ENCODE data around the gene ARIH2.
"Not testable (repeated sequence)": the region's sequence is repeated elsewhere in the genome, so short reads cannot be mapped to it uniquely, and the experiment has no call there.

ARIH2 gene

DNA sequence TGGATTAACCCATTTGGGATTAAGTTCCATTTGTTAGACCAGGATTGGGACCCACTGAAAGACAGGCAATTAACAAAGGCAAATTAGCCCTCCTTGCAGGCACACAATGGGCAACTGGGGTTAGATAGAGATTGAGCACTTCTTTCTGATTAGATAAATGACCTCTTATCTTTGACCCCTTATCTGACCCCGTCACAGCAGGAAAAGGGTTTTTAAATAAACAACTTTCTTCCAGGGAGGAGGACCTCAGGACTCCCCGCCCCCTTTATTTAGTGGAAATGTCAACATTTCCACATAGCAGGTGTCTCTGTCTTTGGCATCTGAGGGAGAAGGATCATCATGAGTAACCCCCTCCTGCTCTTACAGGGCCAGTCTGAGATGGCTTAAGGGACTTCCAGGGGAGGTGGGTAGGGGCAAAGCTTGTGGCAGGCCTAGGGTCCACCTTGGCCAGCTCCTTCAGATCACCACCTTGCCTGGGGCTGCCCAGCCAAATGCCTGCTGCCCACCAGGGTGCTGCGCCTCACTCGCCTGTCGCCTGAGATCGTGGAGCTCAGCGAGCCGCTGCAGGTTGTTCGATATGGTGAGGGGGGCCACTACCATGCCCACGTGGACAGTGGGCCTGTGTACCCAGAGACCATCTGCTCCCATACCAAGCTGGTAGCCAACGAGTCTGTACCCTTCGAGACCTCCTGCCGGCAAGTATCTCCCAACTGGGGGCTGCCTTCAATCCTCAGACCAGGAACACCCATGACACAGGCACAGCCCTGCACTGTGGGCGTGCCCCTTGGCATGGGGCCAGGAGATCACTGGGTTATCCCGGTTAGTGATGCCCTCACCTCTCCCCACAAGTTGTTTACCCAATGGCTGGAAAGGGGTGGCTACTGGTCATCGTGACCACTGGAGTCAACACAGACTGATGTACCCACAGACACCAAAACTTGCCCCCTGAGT is 86.0 kb downstream of the ARIH2 start:
- no peak for DNase-seq

DNA sequence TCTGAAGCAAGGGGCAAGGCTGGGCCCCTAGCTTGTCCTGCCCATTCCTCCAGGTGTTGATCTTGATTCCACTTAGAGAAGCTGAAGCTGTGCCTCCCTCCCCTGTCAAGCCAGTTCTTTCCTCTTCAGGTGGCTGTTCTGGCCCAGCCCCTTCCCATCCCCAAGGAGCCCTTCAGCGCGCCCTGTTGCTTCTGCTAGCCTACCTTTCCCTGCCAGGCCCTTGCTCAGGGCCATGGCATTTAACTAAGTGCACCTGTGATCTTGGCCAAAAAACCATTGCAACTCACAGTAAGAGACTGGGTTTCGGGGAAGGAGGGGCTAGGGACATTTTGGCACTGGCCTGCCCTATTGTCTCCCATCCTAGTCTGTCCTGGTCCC is 86.7 kb downstream of the ARIH2 start:
- DNase-seq: no peak

DNA sequence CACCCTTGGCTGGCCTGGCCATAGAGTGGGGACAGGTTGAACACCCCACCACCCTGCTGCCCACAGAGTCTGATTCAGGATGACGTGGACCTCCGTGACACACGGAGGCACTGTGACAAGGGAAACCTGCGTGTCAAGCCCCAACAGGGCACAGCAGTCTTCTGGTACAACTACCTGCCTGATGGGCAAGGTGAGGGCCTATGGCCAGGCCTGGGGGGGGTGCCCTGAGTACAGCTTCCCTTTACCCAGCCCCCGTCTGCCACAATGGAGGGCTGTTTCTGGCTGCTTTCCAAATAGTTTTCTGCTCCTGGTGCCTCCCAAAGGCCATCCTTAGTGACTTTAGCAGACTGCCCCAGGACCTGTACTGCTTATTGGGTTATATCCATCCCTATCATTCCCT is 87.4 kb downstream of the ARIH2 start:
- DNase-seq: no peak

DNA sequence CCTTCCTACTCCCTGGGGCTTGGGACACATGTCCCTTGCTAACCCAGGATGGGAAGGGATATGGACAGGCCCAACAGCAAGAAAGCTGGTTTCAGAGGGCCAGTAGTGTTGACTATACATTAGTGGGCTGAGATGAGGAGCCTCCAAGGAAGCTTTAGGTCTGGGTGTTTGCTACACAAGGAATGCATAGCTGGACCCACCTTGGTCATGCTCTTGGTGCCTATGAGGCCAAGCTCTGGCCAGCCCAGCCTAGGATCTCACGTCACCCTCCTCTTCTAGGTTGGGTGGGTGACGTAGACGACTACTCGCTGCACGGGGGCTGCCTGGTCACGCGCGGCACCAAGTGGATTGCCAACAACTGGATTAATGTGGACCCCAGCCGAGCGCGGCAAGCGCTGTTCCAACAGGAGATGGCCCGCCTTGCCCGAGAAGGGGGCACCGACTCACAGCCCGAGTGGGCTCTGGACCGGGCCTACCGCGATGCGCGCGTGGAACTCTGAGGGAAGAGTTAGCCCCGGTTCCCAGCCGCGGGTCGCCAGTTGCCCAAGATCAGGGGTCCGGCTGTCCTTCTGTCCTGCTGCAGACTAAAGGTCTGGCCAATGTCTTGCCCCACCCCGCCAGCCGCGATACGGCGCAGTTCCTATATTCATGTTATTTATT is 87.9 kb downstream of the ARIH2 start:
- DNase-seq: no peak

DNA sequence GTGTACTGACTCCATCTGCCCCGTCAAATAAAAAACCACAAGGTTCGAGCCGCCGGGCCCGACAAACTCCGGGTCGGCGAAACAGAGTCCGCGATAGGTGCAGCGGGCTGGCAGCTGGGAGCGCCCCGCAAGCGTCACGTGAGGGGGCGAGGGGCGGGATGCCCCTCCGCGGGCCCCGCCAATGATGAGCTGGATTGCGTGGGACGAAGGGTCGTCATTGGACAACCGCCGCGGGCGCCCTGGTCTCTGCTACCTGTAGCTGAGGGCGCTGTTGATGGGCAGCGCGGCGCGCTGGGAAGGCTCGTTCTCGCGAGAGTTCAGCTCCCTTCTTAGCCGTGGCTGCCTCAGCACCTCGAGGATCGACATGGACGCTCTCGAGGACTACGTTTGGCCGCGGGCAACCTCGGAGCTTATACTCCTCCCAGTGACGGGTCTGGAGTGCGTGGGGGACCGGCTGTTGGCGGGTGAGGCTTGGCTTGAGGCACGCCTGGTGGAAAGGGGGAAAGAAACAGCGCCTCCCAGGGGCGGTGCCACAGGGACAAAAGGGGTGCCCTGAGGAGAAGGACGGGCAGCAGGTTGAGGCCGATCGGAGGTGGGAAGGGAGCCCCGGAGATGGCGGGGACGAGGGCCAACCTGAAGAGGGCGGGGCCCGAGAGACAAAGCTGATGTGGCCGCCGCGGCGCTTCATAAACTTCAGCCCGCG is 88.6 kb downstream of the ARIH2 start, which contains the start of gene WDR6:
Gene WDR6, plus strand, starts transcription at position 324 of the 703 bp plus-strand sequence. Its CDS starts 41 bp downstream, at position 365.
- peak; percentile 99 for DNase-seq

DNA sequence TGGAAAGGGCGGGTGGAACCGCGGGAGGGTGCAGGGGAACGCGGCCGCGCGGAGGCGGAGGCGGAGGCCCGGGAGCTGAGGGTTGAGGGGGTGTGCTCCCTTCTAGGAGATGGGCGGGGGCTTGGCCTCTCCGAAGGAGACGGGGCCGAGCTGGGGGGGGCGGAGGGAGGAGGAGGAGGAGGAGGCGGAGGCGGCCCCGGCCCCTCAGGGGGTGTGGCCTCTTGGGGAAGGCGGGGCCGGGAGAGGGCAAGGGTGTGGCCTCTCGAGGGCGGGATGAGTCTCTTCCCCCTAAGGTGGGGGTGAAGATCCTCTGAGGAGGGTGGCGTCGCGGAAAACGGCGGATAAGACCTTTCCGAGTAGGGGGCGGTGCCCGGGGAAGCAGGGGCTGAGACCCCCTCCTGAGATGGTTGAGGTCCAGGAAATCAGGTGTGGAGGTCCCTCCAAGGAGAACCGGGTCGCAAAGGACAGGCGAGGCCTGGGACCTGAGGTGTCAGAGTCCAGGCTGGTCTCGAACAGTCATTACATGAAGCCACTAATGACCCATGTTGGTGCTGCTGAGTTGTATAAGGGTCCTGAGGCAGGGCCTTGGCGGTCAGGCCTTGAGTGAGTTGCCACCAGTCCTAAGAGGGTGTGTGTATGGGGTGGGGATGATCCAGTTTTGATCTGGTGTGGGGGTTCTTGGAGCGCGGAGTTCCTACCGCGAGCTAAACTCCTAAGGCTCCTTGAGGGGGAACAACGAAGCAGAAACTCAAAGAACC is 89.3 kb downstream of the ARIH2 start:
- peak; percentile 94 for DNase-seq

DNA sequence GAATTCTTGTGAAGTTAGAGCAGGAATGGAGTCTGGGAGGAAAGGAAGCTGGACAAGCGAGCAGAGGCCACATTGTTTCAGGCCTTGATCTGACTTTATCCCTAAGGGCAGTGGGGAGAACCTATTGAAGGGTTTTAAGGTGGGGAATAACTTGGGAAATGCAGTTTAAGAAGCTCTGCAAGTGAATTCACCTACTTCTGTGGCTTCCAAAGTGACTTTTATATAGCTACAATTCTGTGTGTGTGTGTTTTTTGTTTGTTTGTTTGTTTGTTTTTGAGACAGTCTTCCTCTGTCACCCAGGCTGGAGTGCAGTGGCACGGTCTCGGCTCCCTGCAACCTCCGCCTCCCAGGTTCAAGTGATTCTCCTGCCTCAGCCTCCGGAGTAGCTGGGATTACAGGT is 90.0 kb downstream of the ARIH2 start:
- DNase-seq: not testable (repeated sequence)

DNA sequence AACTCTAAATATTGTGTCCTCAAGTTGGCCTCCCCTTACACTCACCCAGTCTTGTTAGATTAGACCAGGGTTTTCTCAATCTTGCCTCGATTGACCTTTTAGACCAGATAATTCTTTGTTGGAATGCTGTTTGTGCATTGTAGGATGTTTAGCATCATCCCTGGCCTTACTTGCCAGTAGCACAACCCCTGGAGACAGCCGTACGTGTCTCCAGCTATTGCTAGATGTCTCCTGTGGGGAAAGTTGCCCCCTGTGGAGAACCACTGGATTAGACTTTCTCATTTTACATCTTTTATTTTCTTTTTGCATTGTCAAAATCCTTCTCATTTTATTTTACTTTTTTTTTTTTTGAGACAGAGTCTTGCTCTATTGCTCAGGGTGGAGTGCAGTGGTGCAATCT is 90.8 kb downstream of the ARIH2 start:
- DNase-seq: no peak

DNA sequence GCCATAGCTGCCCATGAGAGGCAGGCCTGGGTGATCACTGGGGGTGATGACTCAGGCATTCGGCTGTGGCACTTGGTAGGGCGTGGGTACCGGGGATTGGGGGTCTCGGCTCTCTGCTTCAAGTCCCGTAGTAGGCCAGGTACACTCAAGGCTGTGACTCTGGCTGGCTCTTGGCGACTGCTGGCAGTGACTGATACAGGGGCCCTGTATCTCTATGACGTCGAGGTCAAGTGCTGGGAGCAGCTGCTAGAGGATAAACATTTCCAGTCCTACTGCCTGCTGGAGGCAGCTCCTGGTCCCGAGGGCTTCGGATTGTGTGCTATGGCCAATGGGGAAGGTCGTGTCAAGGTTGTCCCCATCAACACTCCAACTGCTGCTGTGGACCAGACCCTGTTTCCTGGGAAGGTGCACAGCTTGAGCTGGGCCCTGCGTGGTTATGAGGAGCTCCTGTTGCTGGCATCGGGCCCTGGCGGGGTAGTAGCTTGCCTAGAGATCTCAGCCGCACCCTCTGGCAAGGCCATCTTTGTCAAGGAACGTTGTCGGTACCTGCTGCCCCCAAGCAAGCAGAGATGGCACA is 93.9 kb downstream of the ARIH2 start:
- no peak for DNase-seq

DNA sequence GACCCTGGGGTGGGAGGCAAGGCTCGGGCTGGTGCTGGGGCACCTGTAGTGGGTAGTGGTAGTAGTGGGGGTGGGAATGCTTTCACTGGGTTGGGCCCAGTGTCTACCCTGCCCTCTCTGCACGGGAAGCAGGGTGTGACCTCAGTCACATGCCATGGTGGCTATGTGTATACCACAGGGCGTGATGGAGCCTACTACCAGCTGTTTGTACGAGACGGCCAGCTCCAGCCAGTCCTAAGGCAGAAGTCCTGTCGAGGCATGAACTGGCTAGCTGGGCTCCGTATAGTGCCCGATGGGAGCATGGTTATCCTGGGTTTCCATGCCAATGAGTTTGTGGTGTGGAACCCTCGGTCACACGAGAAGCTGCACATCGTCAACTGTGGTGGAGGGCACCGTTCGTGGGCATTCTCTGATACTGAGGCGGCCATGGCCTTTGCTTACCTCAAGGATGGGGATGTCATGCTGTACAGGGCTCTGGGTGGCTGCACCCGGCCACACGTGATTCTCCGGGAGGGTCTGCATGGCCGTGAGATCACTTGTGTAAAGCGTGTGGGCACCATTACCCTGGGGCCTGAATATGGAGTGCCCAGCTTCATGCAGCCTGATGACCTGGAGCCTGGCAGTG is 94.6 kb downstream of the ARIH2 start:
- no peak for DNase-seq

DNA sequence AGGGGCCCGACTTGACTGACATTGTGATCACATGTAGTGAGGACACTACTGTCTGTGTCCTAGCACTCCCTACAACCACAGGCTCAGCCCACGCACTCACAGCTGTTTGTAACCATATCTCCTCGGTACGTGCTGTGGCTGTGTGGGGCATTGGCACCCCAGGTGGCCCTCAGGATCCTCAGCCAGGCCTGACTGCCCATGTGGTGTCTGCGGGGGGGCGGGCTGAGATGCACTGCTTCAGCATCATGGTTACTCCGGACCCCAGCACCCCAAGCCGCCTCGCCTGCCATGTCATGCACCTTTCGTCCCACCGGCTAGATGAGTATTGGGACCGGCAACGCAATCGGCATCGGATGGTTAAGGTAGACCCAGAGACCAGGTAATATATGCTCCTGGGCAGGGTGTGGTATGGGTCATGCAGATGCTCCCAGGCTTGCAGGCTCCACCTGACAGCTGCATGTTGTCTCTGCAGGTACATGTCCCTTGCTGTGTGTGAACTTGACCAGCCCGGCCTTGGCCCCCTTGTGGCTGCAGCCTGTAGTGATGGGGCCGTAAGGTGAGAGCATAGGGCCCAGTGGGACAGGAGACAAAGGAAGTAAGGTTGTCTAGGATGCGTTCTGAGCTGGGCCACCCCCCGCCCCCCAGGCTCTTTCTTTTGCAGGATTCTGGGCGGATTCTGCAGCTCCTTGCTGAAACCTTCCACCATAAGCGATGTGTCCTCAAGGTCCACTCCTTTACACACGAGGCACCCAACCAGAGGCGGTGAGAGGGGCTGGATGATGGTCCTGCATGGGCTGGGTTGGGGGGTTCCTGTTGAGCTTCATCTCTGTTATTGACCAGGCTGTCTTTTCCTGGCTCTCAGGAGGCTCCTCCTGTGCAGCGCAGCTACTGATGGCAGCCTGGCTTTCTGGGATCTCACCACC is 95.4 kb downstream of the ARIH2 start:
- peak; percentile 56 for DNase-seq

DNA sequence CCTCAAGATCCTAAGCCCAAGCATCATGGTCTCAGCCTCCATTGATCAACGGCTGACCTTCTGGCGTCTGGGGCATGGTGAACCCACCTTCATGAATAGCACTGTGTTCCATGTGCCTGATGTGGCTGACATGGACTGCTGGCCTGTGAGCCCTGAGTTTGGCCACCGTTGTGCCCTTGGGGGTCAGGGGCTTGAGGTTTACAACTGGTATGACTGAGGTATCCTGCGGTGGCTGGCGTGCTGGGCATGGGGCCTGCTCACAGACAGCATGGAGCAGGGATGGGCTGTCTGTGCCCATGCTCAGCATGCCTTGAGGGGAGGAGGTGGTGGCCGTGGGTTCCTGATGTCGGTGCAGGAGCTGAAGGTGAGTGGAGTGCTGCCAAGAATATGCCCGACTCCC is 96.4 kb downstream of the ARIH2 start:
- no peak for DNase-seq

DNA sequence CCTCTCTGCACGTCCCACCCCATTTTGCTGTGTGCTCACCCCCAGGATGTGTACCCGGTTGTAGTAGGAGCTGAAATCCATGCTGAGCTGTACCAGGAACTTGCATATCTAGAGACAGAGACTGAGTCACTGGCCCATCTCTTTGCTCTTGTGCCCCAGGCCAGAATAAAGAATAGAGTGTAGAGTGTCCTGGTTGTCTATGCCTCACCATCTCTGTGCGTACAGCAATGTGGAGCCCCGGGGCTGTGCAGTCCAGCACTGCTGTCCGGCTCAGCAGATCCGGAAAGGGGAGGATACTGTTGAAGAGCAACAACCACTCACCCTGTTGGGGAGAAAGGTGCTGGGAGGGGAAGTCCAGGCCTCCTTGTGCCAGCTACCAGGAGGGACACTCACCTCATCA is 97.1 kb downstream of the ARIH2 start:
- DNase-seq: no peak

DNA sequence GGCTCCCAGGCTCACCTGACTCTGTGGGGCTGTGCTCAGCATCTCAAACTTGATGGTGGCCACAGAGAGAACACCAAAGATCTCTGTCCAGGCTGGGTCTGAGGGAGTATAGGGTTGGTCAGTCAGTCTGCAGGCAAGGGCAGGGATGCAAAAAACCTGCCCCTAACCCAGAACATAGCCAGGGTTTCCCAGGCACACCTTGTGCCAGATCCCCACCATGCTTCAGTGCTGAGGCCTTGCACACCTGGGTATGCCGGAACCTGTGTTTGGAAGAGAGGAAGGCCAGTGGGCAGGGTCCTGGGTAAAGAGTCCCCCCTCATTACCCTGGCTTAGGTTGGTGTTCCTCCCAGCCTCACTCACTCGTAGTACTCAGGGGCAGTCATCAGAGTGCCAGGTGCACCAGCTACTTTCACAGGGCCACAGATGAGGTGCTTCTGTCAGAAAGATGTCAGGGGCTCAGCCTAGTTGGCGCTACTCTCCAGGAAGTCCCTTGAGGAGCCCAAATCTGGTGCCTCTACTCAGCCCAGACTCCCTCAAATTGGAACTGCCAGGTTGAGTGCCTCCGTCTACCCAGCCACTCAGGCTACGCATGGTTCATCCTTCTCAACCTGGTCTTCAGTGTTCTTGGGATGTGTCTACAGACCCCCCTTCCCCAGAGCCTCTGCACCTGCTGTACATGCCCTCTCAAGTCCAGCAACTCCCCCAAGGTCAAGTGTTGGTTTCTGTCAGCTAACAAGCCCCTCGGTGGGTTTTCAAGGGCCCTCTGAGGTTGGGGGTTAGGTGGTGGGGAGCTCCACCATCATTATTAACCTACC is 98.0 kb downstream of the ARIH2 start:
- DNase-seq: no peak

DNA sequence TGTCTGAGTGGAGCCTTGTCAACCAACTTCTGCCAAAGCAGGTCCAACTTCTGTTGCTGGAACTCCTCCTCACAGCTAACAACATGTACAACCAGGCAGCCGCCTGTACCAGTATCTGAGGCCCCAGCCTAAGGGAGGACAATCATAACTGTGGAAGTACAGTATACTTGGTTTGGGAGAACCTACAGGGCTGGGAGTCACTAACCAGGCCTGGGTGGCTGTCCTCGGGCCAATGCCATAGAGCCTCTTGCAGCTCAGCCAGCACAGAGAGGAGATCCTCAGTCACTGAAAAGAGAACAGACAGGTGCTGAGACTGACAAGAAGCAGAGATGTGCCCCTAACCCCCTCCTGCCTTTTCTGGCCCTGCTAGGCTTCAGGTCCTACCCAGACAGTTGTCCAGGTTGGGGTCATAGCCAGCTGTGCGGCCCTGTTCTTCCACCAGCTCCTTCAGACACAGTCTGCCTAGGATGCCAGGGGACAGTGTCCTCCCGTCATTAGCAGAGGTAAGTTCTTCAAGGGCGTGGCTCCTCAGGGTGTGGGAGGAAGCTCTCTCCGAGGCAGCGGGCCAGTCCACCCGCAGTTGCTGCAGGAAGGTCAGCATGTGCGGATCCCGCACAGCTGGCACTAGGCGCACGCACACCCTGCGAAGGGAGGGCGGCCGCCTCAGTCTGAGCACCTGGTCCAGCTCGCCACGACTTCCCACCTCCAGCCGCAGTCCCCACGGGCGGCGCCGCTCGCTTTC is 98.8 kb downstream of the ARIH2 start:
- no peak for DNase-seq

DNA sequence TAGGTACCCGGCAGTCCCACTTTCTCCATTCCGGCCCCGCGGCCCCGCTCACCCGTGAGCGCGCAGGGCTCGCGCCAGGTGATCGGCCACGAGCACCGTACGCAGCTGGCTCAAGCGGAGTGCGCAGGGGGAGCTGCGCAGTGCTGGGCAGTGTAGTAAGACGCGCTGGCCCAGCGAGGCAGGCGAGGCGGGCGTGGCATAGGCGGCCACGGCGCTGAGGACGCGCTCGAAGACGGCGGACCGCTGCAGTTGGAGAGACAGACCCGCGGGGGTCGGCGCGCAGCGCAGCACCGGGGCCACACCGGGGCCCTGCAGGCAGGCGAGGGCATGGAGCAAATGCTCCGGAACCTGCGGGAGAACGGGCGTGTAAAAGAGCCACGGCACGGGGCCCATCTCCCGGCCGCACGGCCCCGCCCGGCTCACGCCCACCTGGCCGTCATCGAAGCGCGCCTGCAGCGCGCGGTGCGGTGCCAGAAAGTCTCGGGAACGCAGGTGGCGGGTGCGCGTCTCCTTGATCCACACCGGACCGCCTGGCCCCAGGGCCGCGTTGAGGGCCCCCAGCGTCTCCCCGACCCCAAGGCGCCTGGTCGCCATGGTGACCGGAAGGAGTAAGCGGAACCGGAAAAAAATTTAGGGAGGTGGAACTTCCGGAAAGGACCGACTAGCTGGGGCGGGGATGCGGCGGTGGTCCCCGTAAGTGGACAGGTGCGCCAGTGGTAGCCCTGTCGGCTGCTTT is 99.5 kb downstream of the ARIH2 start, which contains the start of gene DALRD3:
Gene DALRD3, minus strand, starts transcription at position 610 of the 736 bp plus-strand sequence. Its CDS starts 16 bp downstream, at position 594.
- peak; percentile 76 for DNase-seq

DNA sequence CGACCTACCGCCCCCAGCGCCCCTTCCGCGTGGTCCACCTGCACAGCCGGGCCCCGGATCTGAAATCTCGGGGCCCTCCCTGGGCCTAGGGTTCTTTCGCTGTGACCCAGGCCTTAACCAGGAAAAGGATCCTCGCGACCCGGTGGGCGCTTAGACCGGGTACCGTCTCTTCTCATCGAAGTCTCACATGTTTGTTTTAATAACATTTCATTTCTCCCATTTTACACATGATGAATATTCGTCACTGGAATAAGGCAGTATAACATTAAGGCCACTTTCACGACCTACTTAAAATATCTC is 100.0 kb downstream of the ARIH2 start:
- no peak for DNase-seq

DNA sequence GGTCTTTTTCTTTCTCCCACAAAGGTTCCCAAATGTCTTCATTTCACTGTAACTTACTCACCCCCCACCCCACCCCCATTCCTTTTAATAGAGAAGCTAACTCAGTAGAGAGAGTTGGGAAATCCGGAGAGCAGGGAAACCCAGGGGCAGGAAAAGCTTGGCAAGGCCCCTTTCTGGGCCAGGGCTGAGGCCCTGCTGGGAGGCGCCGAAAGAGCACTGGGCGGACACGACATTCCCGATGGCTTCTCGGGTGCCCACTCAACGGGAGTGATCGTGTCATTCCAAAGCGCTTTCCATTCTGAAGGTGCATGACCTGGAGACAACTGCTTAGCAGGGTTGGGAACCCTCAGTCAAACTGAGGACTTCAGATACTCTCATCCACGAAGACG is 101.3 kb downstream of the ARIH2 start:
- DNase-seq: no peak

All from activated CD4-positive, alpha-beta T cell treated with anti-CD3 and anti-CD28 coated beads, Interleukin-2, amount 50 U/mL, for 16 hours (primary cell).